ENCODE results near the gene ADIPOQ.

DNA sequence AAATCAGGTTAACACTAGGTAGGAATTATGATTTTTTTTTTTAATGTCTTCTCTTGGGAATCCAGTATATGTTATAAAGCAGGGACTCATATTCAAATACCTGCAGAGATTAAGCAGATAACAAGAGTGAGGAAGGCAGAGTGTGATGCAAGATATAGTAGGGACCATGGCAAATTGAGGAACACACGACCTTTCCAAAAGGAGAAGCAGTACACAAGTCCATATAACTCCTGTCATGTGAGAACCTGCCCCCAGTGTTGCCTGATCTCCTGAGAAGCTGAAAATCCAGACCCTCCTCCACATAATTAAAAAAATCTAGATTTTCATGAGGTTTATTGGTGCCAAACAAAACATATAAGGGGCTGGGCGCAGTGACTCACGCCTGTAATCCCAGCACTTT, 39.8 kb upstream of the ADIPOQ start:
- TF ChIP-seq, protein P1, sequence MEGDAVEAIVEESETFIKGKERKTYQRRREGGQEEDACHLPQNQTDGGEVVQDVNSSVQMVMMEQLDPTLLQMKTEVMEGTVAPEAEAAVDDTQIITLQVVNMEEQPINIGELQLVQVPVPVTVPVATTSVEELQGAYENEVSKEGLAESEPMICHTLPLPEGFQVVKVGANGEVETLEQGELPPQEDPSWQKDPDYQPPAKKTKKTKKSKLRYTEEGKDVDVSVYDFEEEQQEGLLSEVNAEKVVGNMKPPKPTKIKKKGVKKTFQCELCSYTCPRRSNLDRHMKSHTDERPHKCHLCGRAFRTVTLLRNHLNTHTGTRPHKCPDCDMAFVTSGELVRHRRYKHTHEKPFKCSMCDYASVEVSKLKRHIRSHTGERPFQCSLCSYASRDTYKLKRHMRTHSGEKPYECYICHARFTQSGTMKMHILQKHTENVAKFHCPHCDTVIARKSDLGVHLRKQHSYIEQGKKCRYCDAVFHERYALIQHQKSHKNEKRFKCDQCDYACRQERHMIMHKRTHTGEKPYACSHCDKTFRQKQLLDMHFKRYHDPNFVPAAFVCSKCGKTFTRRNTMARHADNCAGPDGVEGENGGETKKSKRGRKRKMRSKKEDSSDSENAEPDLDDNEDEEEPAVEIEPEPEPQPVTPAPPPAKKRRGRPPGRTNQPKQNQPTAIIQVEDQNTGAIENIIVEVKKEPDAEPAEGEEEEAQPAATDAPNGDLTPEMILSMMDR (IDR thresholded peaks at IDR 0.05; ENCODE audit: poor library complexity) = no peak
- no peak for TF ChIP-seq EZH2 (IDR thresholded peaks at IDR 0.05; ENCODE audit: borderline replicate concordance)

Measured in hepatocyte (in vitro differentiated cells).